ENCODE measurements around the gene CYB5RL.
"Not testable (repeated sequence)": the region's sequence is repeated elsewhere in the genome, so short reads cannot be mapped to it uniquely, and the experiment has no call there.

The CYB5RL gene

GRCh38 chr1:54186056-54186455 lies 13.8 kb downstream of the CYB5RL start:
- DNase-seq (ENCODE audit: low read depth) = no peak

- DNase-seq (ENCODE audit: low read depth) = no peak
Measured at GRCh38 chr1:54180701-54181360, 19.0 kb downstream of the CYB5RL start.

GRCh38 chr1:54178296-54179070 lies 21.3 kb downstream of the CYB5RL start:
- no peak for DNase-seq (ENCODE audit: low read depth)

- DNase-seq (ENCODE audit: low read depth) = no peak
Measured at GRCh38 chr1:54177726-54178125, 22.1 kb downstream of the CYB5RL start.

GRCh38 chr1:54176621-54177327 lies 23.1 kb downstream of the CYB5RL start:
- DNase-seq (ENCODE audit: low read depth) = no peak

- no peak for DNase-seq (ENCODE audit: low read depth)
Measured at GRCh38 chr1:54174106-54174505, 25.7 kb downstream of the CYB5RL start.

GRCh38 chr1:54173681-54174080 lies 26.1 kb downstream of the CYB5RL start:
- DNase-seq (ENCODE audit: low read depth) = no peak

GRCh38 chr1:54172614-54173599 lies 26.9 kb downstream of the CYB5RL start:
- DNase-seq (ENCODE audit: low read depth) = no peak

- DNase-seq (ENCODE audit: low read depth) = no peak
Measured at GRCh38 chr1:54171606-54172005, 28.2 kb downstream of the CYB5RL start.

GRCh38 chr1:54171016-54171415 lies 28.8 kb downstream of the CYB5RL start:
- no peak for DNase-seq (ENCODE audit: low read depth)

GRCh38 chr1:54169068-54169467 lies 30.8 kb downstream of the CYB5RL start:
- DNase-seq (ENCODE audit: low read depth) = no peak

- DNase-seq (ENCODE audit: low read depth) = no peak
Measured at GRCh38 chr1:54168206-54168965, 31.4 kb downstream of the CYB5RL start.

- no peak for DNase-seq (ENCODE audit: low read depth)
Measured at GRCh38 chr1:54167422-54168139, 32.2 kb downstream of the CYB5RL start.

GRCh38 chr1:54166357-54166756 lies 33.5 kb downstream of the CYB5RL start:
- DNase-seq (ENCODE audit: low read depth) = not testable (repeated sequence)

GRCh38 chr1:54165146-54165545 lies 34.7 kb downstream of the CYB5RL start:
- no peak for DNase-seq (ENCODE audit: low read depth)

- DNase-seq (ENCODE audit: low read depth) = no peak
Measured at GRCh38 chr1:54163573-54163972, 36.3 kb downstream of the CYB5RL start.

- DNase-seq (ENCODE audit: low read depth) = no peak
Measured at GRCh38 chr1:54163051-54163450, 36.8 kb downstream of the CYB5RL start.

- DNase-seq (ENCODE audit: low read depth) = no peak
Measured at GRCh38 chr1:54161495-54162168, 38.2 kb downstream of the CYB5RL start.

- DNase-seq (ENCODE audit: low read depth) = no peak
Measured at GRCh38 chr1:54160351-54160750, 39.5 kb downstream of the CYB5RL start.

Data from activated T-cell treated with anti-CD3 and anti-CD28 coated beads for 1 hour (primary cell).